IMR-90 (cell line): Measurements from ENCODE around the gene MYH1. TPM values are rescaled to one million over a fixed set of nuclear protein-coding genes. Genes with fewer than 3 reads are reported as not detected.

Experiments used
- ATAC-seq: fragments of 200-7000 bp; cut with Tn5 transposase; 2 replicates; pipeline ENCODE4 v1.9.1; 2020; ENCODE audit warnings: low read depth, mild to moderate bottlenecking, moderate library complexity
- BruUV-seq: library from RNA; stranded (reverse); fragments of 400-500 nt; replicated peaks from 2 replicates; lab custom pipeline; 2021; lab: Mats Ljungman, UMichigan
- CTCF ChIA-PET: fragments of 300-600 bp; formaldehyde crosslinking; extraction: SDS; loops from one replicate; lab custom pipeline; 2021; ENCODE audit warnings: antibody characterized with exemption; lab: Yijun Ruan, JAX
- POLR2A ChIA-PET: fragments of 300-600 bp; sonication (Branson Sonifier 250); formaldehyde crosslinking; loops from one replicate; lab custom pipeline; 2022; ENCODE audit warnings: antibody characterized with exemption; ENCODE audit not compliant: unreplicated experiment; lab: Charles Lee
- DNase-seq: peaks from one replicate; pipeline ENCODE4 v3.0.0; 2013
- H2AFZ ChIP-seq: replicated peaks from 2 replicates; pipeline ENCODE3; 2013; ENCODE audit warnings: low read length, mild to moderate bottlenecking; ENCODE audit not compliant: poor library complexity
- H2AK5ac ChIP-seq: 2 replicates; pipeline ENCODE4 v1.6.1; 2013; ENCODE audit warnings: low read depth, low read length, inconsistent platforms
- H2AK9ac ChIP-seq: replicated peaks from 2 replicates; pipeline ENCODE3; 2013; ENCODE audit warnings: mild to moderate bottlenecking, low read depth, low read length, moderate library complexity; ENCODE audit not compliant: poor library complexity
- H2BK120ac ChIP-seq: 2 replicates; pipeline ENCODE4 v1.6.1; 2013; ENCODE audit warnings: low read depth, low read length, inconsistent platforms
- H2BK15ac ChIP-seq: 3 replicates; pipeline ENCODE4 v1.6.1; 2013; ENCODE audit warnings: low read depth, low read length, inconsistent platforms
- H2BK20ac ChIP-seq: 2 replicates; pipeline ENCODE4 v1.6.1; 2013; ENCODE audit warnings: low read depth, mild to moderate bottlenecking, inconsistent platforms, low read length, moderate library complexity
- H2BK5ac ChIP-seq: 2 replicates; pipeline ENCODE4 v1.6.1; 2013; ENCODE audit warnings: mild to moderate bottlenecking, low read depth, low read length, inconsistent platforms; ENCODE audit not compliant: poor library complexity, severe bottlenecking
- H3K14ac ChIP-seq: replicated peaks from 2 replicates; pipeline ENCODE4 v1.6.1; 2013; ENCODE audit warnings: low read depth, low read length, inconsistent platforms
- H3K18ac ChIP-seq: 2 replicates; pipeline ENCODE4 v1.6.1; 2013; ENCODE audit warnings: low read depth, low read length, control low read depth
- H3K23ac ChIP-seq: 2 replicates; pipeline ENCODE4 v1.6.1; 2013; ENCODE audit warnings: low read depth, low read length, inconsistent platforms
- H3K27ac ChIP-seq: 2 replicates; pipeline ENCODE4 v1.5.1; 2013; ENCODE audit warnings: mild to moderate bottlenecking, control low read depth, low read length; ENCODE audit not compliant: insufficient read depth
- H3K27me3 ChIP-seq: 2 replicates; pipeline ENCODE4 v1.6.1; 2013; ENCODE audit warnings: low read length; ENCODE audit not compliant: control insufficient read depth, insufficient read depth
- H3K36me3 ChIP-seq: 2 replicates; pipeline ENCODE4 v1.6.1; 2013; ENCODE audit warnings: low read length, mixed read lengths; ENCODE audit not compliant: control insufficient read depth, insufficient read depth
- H3K4ac ChIP-seq: 2 replicates; pipeline ENCODE4 v1.6.1; 2013; ENCODE audit warnings: low read depth, low read length, inconsistent platforms
- H3K4me1 ChIP-seq: 2 replicates; pipeline ENCODE4 v1.6.1; 2013; ENCODE audit warnings: low read length, mixed read lengths; ENCODE audit not compliant: control insufficient read depth, insufficient read depth
- H3K4me2 ChIP-seq: 2 replicates; pipeline ENCODE4 v1.6.1; 2013; ENCODE audit warnings: low read depth, mild to moderate bottlenecking, control low read depth, low read length, moderate library complexity
- H3K4me3 ChIP-seq: 2 replicates; pipeline ENCODE4 v1.5.1; 2013; ENCODE audit warnings: low read depth, mild to moderate bottlenecking, control low read depth, low read length, moderate library complexity; ENCODE audit not compliant: insufficient read depth
- H3K56ac ChIP-seq: 2 replicates; pipeline ENCODE4 v1.6.1; 2013; ENCODE audit warnings: low read length, inconsistent platforms; ENCODE audit not compliant: insufficient read depth; ENCODE audit errors: extremely low read depth
- H3K79me1 ChIP-seq, 2 experiments: 2 replicates each; pipeline ENCODE4 v1.6.1; 2013; ENCODE audit warnings: low read length in 2 of 2, inconsistent platforms in 1 of 2, low read depth in 1 of 2
- H3K9ac ChIP-seq: 2 replicates; pipeline ENCODE4 v1.6.1; 2013; ENCODE audit warnings: low read depth, low read length, control low read depth
- H3K9me1 ChIP-seq: 2 replicates; pipeline ENCODE4 v1.6.1; 2013; ENCODE audit warnings: low read length, inconsistent platforms; ENCODE audit not compliant: insufficient read depth
- H3K9me3 ChIP-seq: 2 replicates; pipeline ENCODE4 v1.6.1; 2013; ENCODE audit warnings: low read length; ENCODE audit not compliant: control insufficient read depth, insufficient read depth
- H4K20me1 ChIP-seq: 2 replicates; pipeline ENCODE4 v1.6.1; 2013; ENCODE audit warnings: low read length, inconsistent platforms; ENCODE audit not compliant: insufficient read depth
- H4K5ac ChIP-seq: 2 replicates; pipeline ENCODE4 v1.6.1; 2013; ENCODE audit warnings: mild to moderate bottlenecking, low read depth, low read length, control low read depth
- H4K8ac ChIP-seq, 2 experiments: 2 replicates each; pipeline ENCODE4 v1.6.1; 2013; ENCODE audit warnings: low read depth in 2 of 2, low read length in 2 of 2, control low read depth in 1 of 2, inconsistent platforms in 1 of 2
- H4K91ac ChIP-seq: 2 replicates; pipeline ENCODE4 v1.6.1; 2013; ENCODE audit warnings: low read depth, low read length, inconsistent platforms; ENCODE audit not compliant: insufficient read depth
- BHLHE40 ChIP-seq: fragments of 150-350 bp; IDR thresholded peaks from 2 replicates; pipeline ENCODE4 v1.6.1; 2016; ENCODE audit warnings: mild to moderate bottlenecking, low read depth, low read length
- CHD1 ChIP-seq: IDR thresholded peaks from 2 replicates; pipeline ENCODE4 v1.6.1; 2012; ENCODE audit warnings: low read depth, low read length, improper control_type of control experiment
- CTCF ChIP-seq: conservative IDR thresholded peaks from 2 replicates; pipeline ENCODE4 v1.5.1; 2012; ENCODE audit warnings: mild to moderate bottlenecking, low read depth, low read length, improper control_type of control experiment
- MXI1 ChIP-seq: IDR thresholded peaks from 2 replicates; pipeline ENCODE4 v1.6.1; 2012; ENCODE audit warnings: low read depth, mild to moderate bottlenecking, low read length, moderate library complexity, borderline replicate concordance
- POLR2A ChIP-seq: IDR thresholded peaks from 2 replicates; pipeline ENCODE4 v1.6.1; 2012; ENCODE audit warnings: mild to moderate bottlenecking, low read depth, low read length
- RAD21 ChIP-seq: IDR thresholded peaks from 2 replicates; pipeline ENCODE4 v1.6.1; 2012; ENCODE audit warnings: low read length, improper control_type of control experiment
- SMC3 ChIP-seq: fragments of 150-350 bp; IDR thresholded peaks from 2 replicates; pipeline ENCODE4 v1.6.1; 2016; ENCODE audit warnings: low read depth, mild to moderate bottlenecking, antibody characterized with exemption, low read length, moderate library complexity
- WGBS, 2 experiments: methylation state at CpG; one replicate each; pipeline versions ENCODE4 v1.1.5 to v1.1.7; 2013; ENCODE audit warnings: missing lambda C conversion rate in 2 of 2; ENCODE audit not compliant: insufficient read length in 1 of 2; ENCODE audit errors: extremely low coverage in 2 of 2; 5-methylcytosine and 5-hydroxymethylcytosine counted together
- dilution Hi-C: fragments of 300-500 bp; cut with HindIII; formaldehyde crosslinking; loops from one replicate; pipeline ENCODE4 v1.14.3; 2018; ENCODE audit warnings: low sequenced_read_pairs; ENCODE audit not compliant: unreplicated experiment
- in situ Hi-C: fragments of 300-500 bp; cut with MboI; formaldehyde crosslinking; loops from 3 replicates; pipeline ENCODE4 v1.14.3; 2019; ENCODE audit warnings: low sequenced_read_pairs, inconsistent platforms, mixed read lengths
- intact Hi-C: fragments of 100-400 bp; cut with micrococcal nuclease; formaldehyde crosslinking; loops from 2 replicates; pipeline ENCODE4 v1.10.0; 2022
- polyA plus RNA-seq, 3 experiments: library from polyadenylated mRNA; depleted of rRNA; stranded (reverse); fragments of >200 nt; gene quantifications; 2 replicates each; pipeline ENCODE4 v1.2.3, GENCODE V29; 2012; ENCODE audit warnings: low replicate concordance in 1 of 3
- total RNA-seq: library from RNA; depleted of rRNA; stranded (reverse); fragments of >200 nt; gene quantifications from 2 replicates; pipeline ENCODE4 v1.2.3, GENCODE V29; 2012
- TF ChIP-seq, protein P1 (sequence below): fragments of 150-350 bp; IDR thresholded peaks from 2 replicates; pipeline ENCODE4 v1.6.1; 2017; ENCODE audit warnings: mild to moderate bottlenecking, antibody characterized with exemption, low read length, low read depth

Gene MYH1
- total and polyA plus RNA-seq, 2 of the 4 experiments (the other 2 are of a cell fraction), result not detected

DNA sequence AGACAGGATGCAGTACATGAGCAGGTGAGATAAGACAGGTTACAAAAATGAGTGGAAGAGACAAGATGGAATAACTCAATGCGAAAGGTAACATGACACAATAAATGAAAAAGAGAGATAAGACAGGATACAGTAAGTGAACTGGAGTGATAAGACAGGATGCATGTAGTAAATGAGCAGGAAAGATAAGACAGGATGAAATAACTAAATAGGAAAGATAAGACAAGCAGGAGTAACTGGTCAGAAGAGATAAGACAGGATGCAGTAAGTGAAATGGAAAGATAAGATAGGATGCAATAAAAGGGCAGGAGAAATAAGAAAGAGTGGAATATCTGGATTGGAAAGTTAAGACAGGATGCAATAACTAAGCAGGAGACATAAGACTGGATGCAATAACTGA is 40.6 kb downstream of the MYH1 start:
- POLR2A ChIA-PET, result no interaction called here
- H3K36me3 ChIP-seq, result no peaks in the 10 kb centered on the region

More for the DNA sequence above, 40.6 kb downstream of the MYH1 start:
- Histone ChIP-seq H3K4me2 (no peak overlapping the region), H3K4ac (no peak overlapping the region), H4K20me1 (no peaks in the 10 kb centered on the region), H3K9me1 (no peaks in the 10 kb centered on the region), H3K4me1 (no peaks in the 10 kb centered on the region), H2AFZ (no peak overlapping the region), H3K23ac (no peak overlapping the region), H3K14ac (no peak overlapping the region), H3K18ac (no peak overlapping the region), H3K9ac (no peak overlapping the region), H3K27ac (no peak overlapping the region), H2BK120ac (no peak overlapping the region), H3K27me3 (no peaks in the 10 kb centered on the region), H2BK15ac (no peak overlapping the region), H4K5ac (no peak overlapping the region), H3K4me3 (no peak overlapping the region), H2AK9ac (no peak overlapping the region), H3K79me1 (no peaks in the 10 kb centered on the region), H3K9me3 (peaks cover 2% of the 10 kb centered on the region), H2AK5ac (no peak overlapping the region), H2BK20ac (no peak overlapping the region), H4K91ac (no peak overlapping the region), H4K8ac (no peak overlapping the region), H3K56ac (no peak overlapping the region), H2BK5ac (no peak overlapping the region)
- no peak for DNase-seq
- ATAC-seq, result no peak
- dilution Hi-C loops (no loop called here), in situ Hi-C loops (no loop called here), intact Hi-C loops (no loop called here)
- WGBS, 2 experiments, result 17% methylated on average over 1 of the region's 1 CpG; no CpG with 5 or more reads in 1 of the 2 experiments
- BruUV-seq, result no TSS peak
- CTCF ChIA-PET, result no interaction called here
- TF ChIP-seq RAD21 (no peak), POLR2A (no peak), SMC3 (no peak), MXI1 (no peak), BHLHE40 (no peak), CTCF (no peak), CHD1 (no peak)
- TF ChIP-seq, protein P1, sequence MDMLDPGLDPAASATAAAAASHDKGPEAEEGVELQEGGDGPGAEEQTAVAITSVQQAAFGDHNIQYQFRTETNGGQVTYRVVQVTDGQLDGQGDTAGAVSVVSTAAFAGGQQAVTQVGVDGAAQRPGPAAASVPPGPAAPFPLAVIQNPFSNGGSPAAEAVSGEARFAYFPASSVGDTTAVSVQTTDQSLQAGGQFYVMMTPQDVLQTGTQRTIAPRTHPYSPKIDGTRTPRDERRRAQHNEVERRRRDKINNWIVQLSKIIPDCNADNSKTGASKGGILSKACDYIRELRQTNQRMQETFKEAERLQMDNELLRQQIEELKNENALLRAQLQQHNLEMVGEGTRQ, result no peak
